ENCODE results near the gene FBXL7. TPM values are rescaled to one million over a fixed set of nuclear protein-coding genes. Genes with fewer than 3 reads are reported as not detected.

The FBXL7 gene
- total and polyA plus RNA-seq, 2 of the 8 experiments (the other 6 are each of a cell fraction or from before 2014, with no cell fraction given) = 17.7 to 17.8 TPM

DNA sequence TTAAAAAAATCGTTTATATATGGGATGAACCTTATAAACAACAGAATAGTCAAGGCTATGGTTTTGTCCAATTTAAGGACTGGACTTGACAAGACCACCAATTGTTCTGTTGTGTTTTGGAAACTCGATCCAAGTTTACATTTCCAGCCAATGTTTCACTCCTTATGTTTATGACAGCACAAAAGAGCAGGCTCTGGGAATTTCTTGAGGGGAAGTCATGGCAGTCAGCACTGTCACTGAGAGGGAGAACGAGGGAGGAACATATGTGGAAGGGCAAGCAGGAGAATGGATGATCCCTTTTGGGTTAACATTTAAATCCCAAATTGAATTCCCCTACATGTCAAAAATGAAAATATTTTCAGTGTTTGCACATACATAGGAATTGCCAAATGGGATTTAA, 387.1 kb downstream of the FBXL7 start:
- Histone ChIP-seq H3K4me3 (ENCODE audit: extremely low read depth in 1 of 4, insufficient read depth in 2 of 4, low read depth in 3 of 4, low read length in 4 of 4) (no peak overlapping the region), H3K27me3 (replicated peaks in 1 of 4; ENCODE audit: control insufficient read depth in 3 of 4, extremely low read depth in 1 of 4, insufficient read depth in 3 of 4, low read length in 3 of 4) (no peaks in the 10 kb centered on the region), H2BK12ac (ENCODE audit: low read depth, low read length) (no peak overlapping the region), H3K14ac (ENCODE audit: insufficient read length) (no peak overlapping the region), H2BK5ac (ENCODE audit: low read depth, low read length) (no peak overlapping the region), H3K56ac (replicated peaks; ENCODE audit: insufficient read length, low read depth, low read length) (no peak overlapping the region), H3K79me2 (ENCODE audit: control insufficient read depth in 1 of 2, insufficient read depth in 2 of 2, low read length in 2 of 2) (no peaks in the 10 kb centered on the region), H3K4ac (replicated peaks; ENCODE audit: insufficient read length, low read depth, low read length) (no peak overlapping the region), H3K4me2 (ENCODE audit: insufficient read depth in 1 of 2, low read depth in 2 of 2, low read length in 2 of 2) (no peak overlapping the region), H3K9me3 (ENCODE audit: insufficient read depth in 2 of 2, low read depth in 1 of 2, low read length in 1 of 2) (no peaks in the 10 kb centered on the region), H3K23ac (ENCODE audit: insufficient read length) (no peak overlapping the region), H3K4me1 (replicated peaks in 1 of 4; ENCODE audit: control insufficient read depth in 3 of 4, insufficient read depth in 4 of 4, low read length in 3 of 4) (peaks cover 0 to 3% (median under 1%) of the 10 kb centered on the region in 4 experiments; a peak in 2 of 7 replicates), H4K5ac (ENCODE audit: insufficient read length, low read depth, low read length) (no peak overlapping the region), H3K36me3 (ENCODE audit: control insufficient read depth in 2 of 4, insufficient read depth in 4 of 4, low read length in 3 of 4) (no peaks in the 10 kb centered on the region), H3K23me2 (ENCODE audit: low read depth, low read length) (no peaks in the 10 kb centered on the region), H2BK20ac (ENCODE audit: low read length) (no peak overlapping the region), H2BK120ac (replicated peaks; ENCODE audit: low read depth, low read length) (no peak overlapping the region), H4K8ac (ENCODE audit: extremely low read depth, insufficient read depth, low read length) (no peak overlapping the region), H3K79me1 (ENCODE audit: low read depth, low read length) (no peaks in the 10 kb centered on the region), H3K27ac (ENCODE audit: low read depth, low read length) (no peak overlapping the region), H3K9ac (replicated peaks in 1 of 4; ENCODE audit: extremely low read depth in 1 of 4, low read depth in 3 of 4, low read length in 3 of 4) (no peak overlapping the region), H3K18ac (ENCODE audit: extremely low read depth, low read length) (no peak overlapping the region), H2AK5ac (ENCODE audit: low read depth, low read length) (no peak overlapping the region), H2AFZ (ENCODE audit: low read length) (no peak overlapping the region), H4K20me1 (replicated peaks in 1 of 2; ENCODE audit: control insufficient read depth in 1 of 2, insufficient read depth in 2 of 2, low read length in 2 of 2) (no peaks in the 10 kb centered on the region), H2BK15ac (ENCODE audit: low read length) (no peak overlapping the region), H4K91ac (replicated peaks; ENCODE audit: insufficient read length, low read length) (no peak overlapping the region)
- whole genome bisulfite sequencing, 2 experiments (ENCODE audit: extremely low coverage in 1 of 2, insufficient coverage in 1 of 2, insufficient read length in 1 of 2, insufficient replicate concordance in 2 of 2, low coverage in 1 of 2, low lambda C conversion rate in 2 of 2, missing lambda C conversion rate in 1 of 2) = 87% methylated on average over 3 of the region's 3 CpGs; no CpG with 5 or more reads in 1 of the 2 experiments
- ChIA-PET CTCF (ENCODE audit: partially characterized antibody) (interaction anchor here (0.6 kb wide), 1 partner anchor 77 kb away, joined by 4 read pairs; no protein-coding TSS in a partner anchor), POLR2A (ENCODE audit: partially characterized antibody) (no interaction called here)
- no peak for FAIRE-seq
- no peak for DNase-seq (ENCODE audit: low read depth in 1 of 2, low spot score in 2 of 2)
- TF ChIP-seq, protein P1, sequence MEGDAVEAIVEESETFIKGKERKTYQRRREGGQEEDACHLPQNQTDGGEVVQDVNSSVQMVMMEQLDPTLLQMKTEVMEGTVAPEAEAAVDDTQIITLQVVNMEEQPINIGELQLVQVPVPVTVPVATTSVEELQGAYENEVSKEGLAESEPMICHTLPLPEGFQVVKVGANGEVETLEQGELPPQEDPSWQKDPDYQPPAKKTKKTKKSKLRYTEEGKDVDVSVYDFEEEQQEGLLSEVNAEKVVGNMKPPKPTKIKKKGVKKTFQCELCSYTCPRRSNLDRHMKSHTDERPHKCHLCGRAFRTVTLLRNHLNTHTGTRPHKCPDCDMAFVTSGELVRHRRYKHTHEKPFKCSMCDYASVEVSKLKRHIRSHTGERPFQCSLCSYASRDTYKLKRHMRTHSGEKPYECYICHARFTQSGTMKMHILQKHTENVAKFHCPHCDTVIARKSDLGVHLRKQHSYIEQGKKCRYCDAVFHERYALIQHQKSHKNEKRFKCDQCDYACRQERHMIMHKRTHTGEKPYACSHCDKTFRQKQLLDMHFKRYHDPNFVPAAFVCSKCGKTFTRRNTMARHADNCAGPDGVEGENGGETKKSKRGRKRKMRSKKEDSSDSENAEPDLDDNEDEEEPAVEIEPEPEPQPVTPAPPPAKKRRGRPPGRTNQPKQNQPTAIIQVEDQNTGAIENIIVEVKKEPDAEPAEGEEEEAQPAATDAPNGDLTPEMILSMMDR (IDR thresholded peaks at IDR 0.05; ENCODE audit: control extremely low read depth in 1 of 3, insufficient read depth in 1 of 3, low read depth in 1 of 3, low read length in 3 of 3) = no peak
- TF ChIP-seq RBBP5 (IDR thresholded peaks at IDR 0.05; ENCODE audit: borderline replicate concordance, low read depth, low read length) (no peak), RXRA (IDR thresholded peaks at IDR 0.05; ENCODE audit: insufficient read depth, low read depth, low read length) (no peak), JUND (IDR thresholded peaks at IDR 0.05; ENCODE audit: low read length) (no peak), POU5F1 (IDR thresholded peaks at IDR 0.05; ENCODE audit: low read depth, low read length) (no peak), CHD1 (IDR thresholded peaks at IDR 0.05; ENCODE audit: low read depth, low read length) (no peak), ZNF274 (IDR thresholded peaks at IDR 0.05; ENCODE audit: borderline replicate concordance, extremely low read depth, low read length) (no peak), CBX8 (IDR thresholded peaks at IDR 0.05; ENCODE audit: borderline replicate concordance, low read depth, low read length) (no peak), POLR2A (IDR thresholded peaks at IDR 0.05; ENCODE audit: control extremely low read depth in 1 of 2, low read depth in 2 of 2, low read length in 2 of 2) (no peak), KDM5A (IDR thresholded peaks at IDR 0.05; ENCODE audit: low read length) (no peak)
- TF ChIP-seq, protein P2, sequence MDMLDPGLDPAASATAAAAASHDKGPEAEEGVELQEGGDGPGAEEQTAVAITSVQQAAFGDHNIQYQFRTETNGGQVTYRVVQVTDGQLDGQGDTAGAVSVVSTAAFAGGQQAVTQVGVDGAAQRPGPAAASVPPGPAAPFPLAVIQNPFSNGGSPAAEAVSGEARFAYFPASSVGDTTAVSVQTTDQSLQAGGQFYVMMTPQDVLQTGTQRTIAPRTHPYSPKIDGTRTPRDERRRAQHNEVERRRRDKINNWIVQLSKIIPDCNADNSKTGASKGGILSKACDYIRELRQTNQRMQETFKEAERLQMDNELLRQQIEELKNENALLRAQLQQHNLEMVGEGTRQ (IDR thresholded peaks at IDR 0.05; ENCODE audit: low read length) = no peak

All from H1 (cell line).